GM23248 (cell line): ENCODE measurements around the gene BMP2K. TPM values are rescaled to one million over a fixed set of nuclear protein-coding genes. Genes with fewer than 3 reads are reported as not detected.
A peak's percentile ranks its signal among the peaks of the same experiment; 100 is the strongest.

Source experiments
- DNase-seq: peaks from one replicate; pipeline ENCODE4 v3.0.0-alpha.2; 2015
- H2AFZ ChIP-seq: fragments of 200-600 bp; sonication (generic); 2 replicates; pipeline ENCODE4 v1.6.1; 2016; ENCODE audit warnings: antibody characterized with exemption
- H3F3A ChIP-seq: fragments of 200-600 bp; sonication (generic); 2 replicates; pipeline ENCODE4 v1.6.1; 2016; ENCODE audit warnings: mild to moderate bottlenecking, antibody characterized with exemption, mixed run types; ENCODE audit not compliant: insufficient read depth
- H3K27ac ChIP-seq: fragments of 200-600 bp; sonication (generic); 2 replicates; pipeline ENCODE4 v1.5.1; 2016; ENCODE audit warnings: mild to moderate bottlenecking
- H3K27me3 ChIP-seq: fragments of 200-600 bp; sonication (generic); replicated peaks from 2 replicates; pipeline ENCODE4 v1.6.1; 2016; ENCODE audit warnings: mild to moderate bottlenecking; ENCODE audit not compliant: insufficient read depth
- H3K36me3 ChIP-seq: fragments of 200-600 bp; sonication (generic); 2 replicates; pipeline ENCODE4 v1.6.1; 2016; ENCODE audit warnings: low read depth, mild to moderate bottlenecking
- H3K4me1 ChIP-seq: fragments of 200-600 bp; sonication (generic); 2 replicates; pipeline ENCODE4 v1.6.1; 2016; ENCODE audit warnings: mild to moderate bottlenecking; ENCODE audit not compliant: insufficient read depth
- H3K4me2 ChIP-seq: fragments of 200-600 bp; sonication (generic); one replicate; pipeline ENCODE4 v1.6.1; 2016; ENCODE audit warnings: mild to moderate bottlenecking; ENCODE audit not compliant: unreplicated experiment
- H3K4me3 ChIP-seq: fragments of 200-600 bp; sonication (generic); 2 replicates; pipeline ENCODE4 v1.5.1; 2016; ENCODE audit warnings: mild to moderate bottlenecking
- H3K79me2 ChIP-seq: fragments of 200-600 bp; sonication (generic); 2 replicates; pipeline ENCODE4 v1.6.1; 2016; ENCODE audit warnings: mild to moderate bottlenecking; ENCODE audit not compliant: insufficient read depth
- H3K9ac ChIP-seq: fragments of 200-600 bp; sonication (generic); 2 replicates; pipeline ENCODE4 v1.6.1; 2016; ENCODE audit warnings: mild to moderate bottlenecking
- H3K9me2 ChIP-seq: fragments of 200-600 bp; sonication (generic); 2 replicates; pipeline ENCODE4 v1.6.1; 2016; ENCODE audit warnings: mixed run types, mild to moderate bottlenecking, moderate library complexity; ENCODE audit not compliant: insufficient read depth
- H3K9me3 ChIP-seq: fragments of 200-600 bp; sonication (generic); one replicate; pipeline ENCODE4 v1.6.1; 2017; ENCODE audit warnings: low read depth
- H4K20me1 ChIP-seq: fragments of 200-600 bp; sonication (generic); 2 replicates; pipeline ENCODE4 v1.6.0; 2016; ENCODE audit not compliant: insufficient read depth
- EZH2 ChIP-seq: fragments of 200-600 bp; sonication (generic); IDR thresholded peaks from 2 replicates; pipeline ENCODE4 v1.6.1; 2018; ENCODE audit warnings: antibody characterized with exemption, mild to moderate bottlenecking; ENCODE audit not compliant: insufficient read depth, poor library complexity, severe bottlenecking
- EZH2phosphoT487 ChIP-seq: fragments of 200-600 bp; sonication (generic); IDR thresholded peaks from 2 replicates; pipeline ENCODE4 v1.6.1; 2018; ENCODE audit warnings: antibody characterized with exemption, moderate library complexity, mild to moderate bottlenecking, low read depth; ENCODE audit not compliant: insufficient read depth
- WGBS, 2 experiments: methylation state at CpG; one replicate each; pipeline ENCODE4 v1.1.6; 2015 to 2017; ENCODE audit warnings: low lambda C conversion rate in 2 of 2, low coverage in 1 of 2; ENCODE audit errors: missing lambda C conversion rate in 2 of 2; 5-methylcytosine and 5-hydroxymethylcytosine counted together
- in situ Hi-C: fragments of 300-500 bp; cut with MboI; formaldehyde crosslinking; loops from 2 replicates; pipeline ENCODE4 v1.15.0; 2020
- polyA plus RNA-seq: library from polyadenylated mRNA; unstranded; fragments of >200 nt; fragmentation: Nextera tagmentation; extraction: Ambion mirVana; gene quantifications from 2 replicates; pipeline ENCODE4 v1.2.1, GENCODE V29; 2016
- total RNA-seq: library from RNA; depleted of rRNA; stranded (reverse); fragments of >200 nt; shearing (Covaris generic); gene quantifications from 2 replicates; pipeline ENCODE4 v1.2.3, GENCODE V29; 2014

BMP2K gene
- total and polyA plus RNA-seq, 2 experiments from 2014 or later = 11.0 to 53.0 TPM

- in situ Hi-C loops = loop anchor here (10.0 kb wide), 1 partner anchor 121 kb away; no protein-coding TSS in a partner anchor
- peak; percentile 88 for DNase-seq
These were observed 659 bp upstream of the BMP2K start for GRCh38 chr4:78775303-78776078.

GRCh38 chr4:78776729-78777575 is 802 bp downstream of the BMP2K start:
- H2AFZ ChIP-seq = peak overlapping the region; percentile 61
- no peaks in the 10 kb centered on the region; the same call in 1 of the 2 replicates for H4K20me1 ChIP-seq
- H3K4me3 ChIP-seq = peak overlapping the region; percentile 84
- no peak for TF ChIP-seq EZH2
- no peak for TF ChIP-seq EZH2phosphoT487
- H3K79me2 ChIP-seq = peaks cover 54% of the 10 kb centered on the region
- no peaks in the 10 kb centered on the region for H3K9me2 ChIP-seq
- peak overlapping the region; percentile 95 for H3K9ac ChIP-seq
- H3K36me3 ChIP-seq = no peaks in the 10 kb centered on the region
- peaks cover 16% of the 10 kb centered on the region for H3F3A ChIP-seq
- H3K4me2 ChIP-seq = peak overlapping the region; percentile 97
- WGBS, 2 experiments = 5% methylated on average over 21 to 25 of the region's 28 CpGs
- H3K4me1 ChIP-seq = peaks cover 41% of the 10 kb centered on the region
- in situ Hi-C loops = loop anchor here (10.0 kb wide), 1 partner anchor 122 kb away; no protein-coding TSS in a partner anchor
- DNase-seq = peak; percentile 90
- no peaks in the 10 kb centered on the region for H3K27me3 ChIP-seq
- H3K9me3 ChIP-seq = no peaks in the 10 kb centered on the region
- H3K27ac ChIP-seq = peak overlapping the region; percentile 91

More at GRCh38 chr4:78775303-78776078, 659 bp upstream of the BMP2K start:
- H3K4me3 ChIP-seq = peak overlapping the region; percentile 84
- H3K79me2 ChIP-seq = peaks cover 39% of the 10 kb centered on the region
- H3F3A ChIP-seq = peaks cover 14% of the 10 kb centered on the region
- H3K9ac ChIP-seq = peak overlapping the region; percentile 95
- H3K36me3 ChIP-seq = no peaks in the 10 kb centered on the region
- H2AFZ ChIP-seq = peak overlapping the region; percentile 87
- TF ChIP-seq EZH2phosphoT487 = no peak
- TF ChIP-seq EZH2 = no peak
- H3K9me2 ChIP-seq = no peaks in the 10 kb centered on the region
- peak overlapping the region; percentile 91 for H3K27ac ChIP-seq
- H3K9me3 ChIP-seq = no peaks in the 10 kb centered on the region
- H3K4me2 ChIP-seq = peak overlapping the region; percentile 82
- H3K4me1 ChIP-seq = peaks cover 34% of the 10 kb centered on the region
- WGBS, 2 experiments = 1% methylated on average over 34 to 45 of the region's 54 CpGs
- no peaks in the 10 kb centered on the region for H3K27me3 ChIP-seq
- no peaks in the 10 kb centered on the region; the same call in 1 of the 2 replicates for H4K20me1 ChIP-seq

GRCh38 chr4:78777576-78777940 is 1.4 kb downstream of the BMP2K start:
- Histone ChIP-seq H3K4me3 (peak overlapping the region; percentile 84), H3F3A (peaks cover 17% of the 10 kb centered on the region), H3K27me3 (no peaks in the 10 kb centered on the region), H3K4me1 (peaks cover 41% of the 10 kb centered on the region), H3K79me2 (peaks cover 60% of the 10 kb centered on the region), H3K9me3 (no peaks in the 10 kb centered on the region), H3K9me2 (no peaks in the 10 kb centered on the region), H3K9ac (peak overlapping the region; percentile 95), H2AFZ (no peak overlapping the region), H3K36me3 (no peaks in the 10 kb centered on the region), H3K27ac (no peak overlapping the region), H3K4me2 (peak overlapping the region; percentile 97), H4K20me1 (no peaks in the 10 kb centered on the region; the same call in 1 of the 2 replicates)
- in situ Hi-C loops = loop anchor here (10.0 kb wide), 1 partner anchor 123 kb away; no protein-coding TSS in a partner anchor
- DNase-seq = no peak
- 74 to 75% methylated on average over 8 of the region's 8 CpGs for WGBS, 2 experiments
- TF ChIP-seq EZH2phosphoT487 (no peak), EZH2 (no peak)

GRCh38 chr4:78778530-78778929 is 2.4 kb downstream of the BMP2K start:
- no peak for DNase-seq
- H3F3A ChIP-seq = peaks cover 27% of the 10 kb centered on the region
- peak overlapping the region; percentile 97 for H3K4me2 ChIP-seq
- no peak for TF ChIP-seq EZH2
- TF ChIP-seq EZH2phosphoT487 = no peak
- no peaks in the 10 kb centered on the region for H3K9me2 ChIP-seq
- peaks cover 70% of the 10 kb centered on the region for H3K79me2 ChIP-seq
- H3K4me3 ChIP-seq = peak overlapping the region; percentile 84
- no peaks in the 10 kb centered on the region for H3K27me3 ChIP-seq
- no peaks in the 10 kb centered on the region for H3K36me3 ChIP-seq
- H3K9ac ChIP-seq = no peak overlapping the region
- no peak overlapping the region for H3K27ac ChIP-seq
- peaks cover 45% of the 10 kb centered on the region for H3K4me1 ChIP-seq
- no peak overlapping the region for H2AFZ ChIP-seq
- H4K20me1 ChIP-seq = no peaks in the 10 kb centered on the region; the same call in 1 of the 2 replicates
- whole genome bisulfite sequencing, 2 experiments = 96% methylated on average over 4 of the region's 4 CpGs
- in situ Hi-C loops = loop anchor here (10.0 kb wide), 1 partner anchor 124 kb away; no protein-coding TSS in a partner anchor
- H3K9me3 ChIP-seq = no peaks in the 10 kb centered on the region
